ENCODE results near the gene CD7. TPM values are rescaled to one million over a fixed set of nuclear protein-coding genes. Genes with fewer than 3 reads are reported as not detected.

Gene CD7
- total RNA-seq, 1 donor from 2014 or later, result 0.72 TPM

DNA sequence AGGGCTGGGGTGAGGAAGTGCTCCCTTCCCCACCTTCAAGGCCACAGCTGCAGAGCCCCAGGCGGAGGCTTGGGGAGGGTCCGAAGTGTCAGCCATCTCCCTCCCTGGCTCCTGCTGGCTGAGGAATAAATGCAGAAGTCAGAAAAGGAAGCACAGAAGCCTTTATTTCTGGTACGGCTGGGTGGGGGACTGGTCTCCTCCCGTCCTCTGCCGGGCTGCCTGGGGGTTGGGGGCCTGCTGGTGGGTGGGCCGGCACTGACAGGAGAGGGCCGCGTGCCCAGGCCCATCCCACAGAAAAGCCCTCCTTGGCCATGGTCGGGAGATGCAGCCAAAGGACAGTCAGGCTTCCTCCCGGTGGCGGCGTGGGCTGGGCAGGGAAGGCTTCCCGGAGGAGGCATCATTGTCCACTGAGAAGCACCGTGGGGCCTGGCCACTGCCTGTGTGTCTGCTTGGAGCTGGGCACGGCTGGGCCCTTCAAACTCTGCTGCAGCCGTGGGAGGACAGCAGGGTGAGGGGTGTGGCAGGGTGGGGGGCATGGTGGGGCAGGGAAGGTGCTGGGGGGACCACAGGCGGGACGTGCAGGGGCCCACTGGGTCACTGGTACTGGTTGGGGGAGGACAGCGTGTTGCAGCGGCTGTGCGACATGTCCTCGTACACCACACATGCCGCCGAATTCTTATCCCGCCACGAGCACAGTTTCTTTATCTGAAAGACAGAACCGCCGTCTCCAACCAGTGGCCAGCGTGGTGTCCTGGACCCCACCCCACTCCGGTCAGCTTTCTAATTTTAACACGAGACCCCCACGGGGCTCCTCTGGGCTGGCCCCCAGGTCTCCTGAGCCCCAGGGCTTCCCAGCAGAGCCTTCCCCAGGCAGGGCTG is 2.4 kb downstream of the CD7 start:
- no peak for DNase-seq

GRCh38 chr17:82314012-82314726 is 3.2 kb downstream of the CD7 start:
- DNase-seq, result no peak

GRCh38 chr17:82313195-82314011 is 4.0 kb downstream of the CD7 start:
- DNase-seq, result no peak

- DNase-seq, result no peak
Measured at GRCh38 chr17:82311971-82312370, 5.4 kb downstream of the CD7 start.

- no peak for DNase-seq
Measured at GRCh38 chr17:82310877-82311276, 6.5 kb downstream of the CD7 start.

DNA sequence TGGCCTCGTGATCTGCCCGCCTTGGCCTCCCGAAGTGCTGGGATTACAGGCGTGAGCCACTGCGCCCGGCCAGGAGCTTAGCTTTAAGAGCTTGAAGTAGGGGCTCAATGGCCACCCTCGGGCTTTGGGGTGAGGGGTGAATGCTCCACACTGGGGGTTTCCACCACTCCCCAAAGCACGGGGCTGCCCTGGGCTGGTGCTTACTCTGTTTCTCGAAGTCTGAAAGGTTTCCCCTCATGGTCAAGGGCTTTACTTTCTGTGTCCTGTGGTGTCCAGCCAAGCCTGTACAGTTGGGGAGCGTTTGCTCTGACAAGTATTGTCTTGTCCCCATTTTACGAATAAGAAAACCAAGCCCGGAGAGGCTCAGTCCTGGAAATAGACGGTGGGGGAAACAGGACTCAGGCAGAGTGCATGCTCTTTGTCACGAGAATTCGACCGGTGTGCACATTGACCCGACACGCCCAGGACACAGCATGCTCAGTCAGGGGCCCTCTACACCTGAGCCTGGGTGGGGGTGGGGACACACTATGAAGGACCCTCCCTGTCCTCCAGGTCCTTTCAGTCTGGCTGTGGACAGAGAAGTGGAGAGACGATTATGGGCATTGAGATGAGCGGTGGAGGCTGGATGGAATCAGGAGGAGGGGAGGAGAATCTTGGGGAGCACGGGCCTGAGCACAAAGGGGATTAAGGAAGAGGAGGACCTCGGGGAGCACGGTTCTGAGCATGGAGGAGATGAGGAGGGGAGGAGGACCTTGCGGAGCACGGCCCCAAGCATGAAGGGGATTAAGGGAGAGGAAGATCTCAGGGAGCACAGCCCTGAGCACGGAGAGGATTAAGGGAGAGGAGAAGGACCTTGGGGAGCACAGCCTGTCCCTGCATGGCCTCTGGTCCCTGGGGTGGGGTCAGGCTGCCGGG is 7.5 kb downstream of the CD7 start:
- DNase-seq, result no peak

DNA sequence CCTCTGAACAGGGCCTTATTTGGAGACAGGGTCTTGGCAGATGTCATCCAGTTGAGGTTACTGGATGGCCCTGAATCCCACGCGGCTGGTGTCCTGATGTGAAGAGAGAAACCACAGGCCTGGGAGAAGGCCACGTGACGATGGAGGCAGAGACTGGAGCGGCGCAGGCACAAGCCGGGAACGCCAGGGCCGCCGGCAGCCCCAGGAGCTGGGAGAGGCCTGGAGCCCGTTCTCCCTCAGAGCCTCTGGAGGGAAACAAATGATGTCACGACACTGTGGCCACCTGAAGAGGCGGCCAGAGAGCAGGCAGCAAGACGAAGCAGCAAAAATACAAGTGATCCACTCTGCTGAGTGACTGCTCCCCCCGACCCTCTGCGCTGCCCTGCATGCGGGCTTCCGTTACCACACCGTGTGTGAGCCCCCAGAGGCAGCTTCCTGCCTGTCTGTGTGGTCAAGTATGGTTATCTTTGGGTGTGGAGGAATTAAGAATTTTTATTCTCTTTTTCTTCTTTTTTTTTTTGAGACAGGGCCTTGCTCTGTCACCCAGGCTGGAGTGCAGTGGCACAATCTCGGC is 11.6 kb downstream of the CD7 start:
- DNase-seq, result no peak

GRCh38 chr17:82304826-82305726 is 12.3 kb downstream of the CD7 start:
- DNase-seq, result no peak

DNA sequence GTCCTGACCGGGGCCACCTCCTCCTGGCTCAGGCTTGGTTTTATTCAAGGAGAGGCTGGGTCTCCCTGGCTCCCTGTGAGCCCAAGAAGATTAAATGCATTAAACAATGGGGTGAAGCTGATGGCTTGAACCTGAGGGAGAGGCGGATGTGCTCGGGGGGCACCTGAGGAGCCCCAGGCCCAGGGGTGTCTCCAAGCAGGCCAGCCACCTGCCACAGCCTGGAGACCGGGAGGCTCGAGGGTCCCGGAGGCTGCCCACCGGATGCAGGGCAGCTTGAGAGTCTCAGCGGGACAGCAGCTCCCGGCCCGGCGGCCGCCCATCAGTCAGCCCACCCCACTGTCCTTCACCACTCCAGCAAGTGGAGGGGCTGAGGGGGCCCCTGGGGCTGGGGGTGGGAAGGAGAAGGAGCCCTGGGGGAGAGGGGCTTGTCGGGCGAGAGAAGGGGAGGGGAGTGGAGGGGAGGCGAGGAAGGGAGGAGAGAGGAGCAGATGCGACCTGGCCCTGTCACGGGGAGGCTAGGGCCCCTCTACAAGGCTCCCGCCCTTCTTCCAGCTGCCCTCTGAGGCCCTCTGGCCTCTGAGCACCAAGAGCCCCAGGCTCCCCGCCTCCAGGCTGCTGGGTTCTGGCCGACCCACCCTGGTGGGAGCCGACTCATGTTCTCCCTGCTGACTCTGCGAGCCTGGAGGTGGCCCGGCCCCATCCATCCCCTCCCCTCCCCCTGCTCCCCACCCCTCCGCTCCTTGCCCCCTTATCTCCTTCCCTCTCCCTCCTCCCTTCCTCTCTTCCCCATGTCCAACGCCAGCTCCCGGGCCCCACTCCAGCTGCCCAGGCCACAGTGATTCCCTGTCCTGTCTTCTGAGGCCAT is 13.2 kb downstream of the CD7 start:
- no peak for DNase-seq

DNA sequence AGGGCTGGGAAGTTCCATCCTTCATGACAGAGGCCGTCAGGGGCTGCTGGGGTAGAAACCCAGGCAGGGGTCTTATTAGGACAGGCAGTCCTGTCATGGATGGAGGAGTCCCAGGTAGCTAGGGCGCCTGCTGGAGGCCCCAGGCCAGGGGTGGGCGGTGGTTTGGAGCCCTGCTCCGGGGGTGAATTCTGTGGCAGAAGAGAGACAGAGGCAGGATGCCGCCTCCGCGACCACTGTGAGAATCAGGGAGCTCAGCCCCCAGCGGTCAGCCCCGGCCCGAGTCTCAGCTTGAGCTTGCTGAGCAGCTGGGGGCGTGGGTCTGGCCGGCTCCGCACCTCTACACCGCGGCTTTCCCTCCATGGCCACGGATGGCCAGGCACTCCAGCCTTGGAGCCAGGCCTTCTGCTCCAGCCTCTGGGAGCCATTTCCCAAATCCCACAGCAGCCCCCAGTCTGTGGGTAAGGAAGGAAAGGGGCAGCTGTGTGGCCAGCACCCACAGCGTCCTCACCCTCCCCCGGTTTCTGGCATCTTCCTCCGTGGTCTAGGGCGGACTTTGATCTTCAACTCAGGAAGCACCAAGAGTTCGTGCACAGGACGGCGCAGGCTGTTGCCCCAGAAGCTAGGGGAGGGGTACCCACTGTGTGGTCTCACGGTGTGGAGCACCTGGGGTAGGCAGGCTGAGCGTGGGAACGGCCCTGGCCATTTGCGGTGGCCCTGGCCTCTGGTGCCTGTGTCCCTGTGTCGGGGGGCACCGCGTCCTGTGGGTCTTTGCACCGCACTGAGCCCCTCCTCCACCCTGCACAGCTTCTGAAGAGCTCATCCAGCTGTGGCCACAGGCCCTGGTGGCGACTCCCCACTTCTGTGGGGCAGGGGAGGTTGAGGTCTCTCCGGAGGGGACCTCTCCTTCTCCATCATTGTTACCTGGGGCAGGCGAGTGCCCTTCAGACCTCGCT is 14.1 kb downstream of the CD7 start:
- DNase-seq, result no peak

DNA sequence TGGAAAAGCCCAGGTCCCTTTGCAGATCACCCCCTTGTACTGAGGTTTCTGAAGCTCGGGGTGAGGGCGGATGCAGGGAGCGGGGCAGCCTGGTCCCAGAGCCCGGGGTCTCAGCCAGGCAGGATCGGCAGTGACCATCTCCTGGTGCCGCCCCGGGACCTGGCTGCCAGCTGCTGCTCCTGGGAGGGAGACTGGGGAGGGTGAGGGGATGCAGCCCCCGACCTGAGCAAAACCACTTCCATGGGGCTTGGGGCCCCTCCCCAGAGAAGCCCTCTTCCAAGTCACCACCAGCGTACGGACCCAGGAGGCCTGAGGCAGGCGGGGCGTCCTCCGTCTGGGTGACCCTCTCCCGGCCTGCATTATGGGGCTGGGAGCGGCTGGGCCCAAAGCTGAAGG is 14.8 kb downstream of the CD7 start:
- DNase-seq, result no peak

DNA sequence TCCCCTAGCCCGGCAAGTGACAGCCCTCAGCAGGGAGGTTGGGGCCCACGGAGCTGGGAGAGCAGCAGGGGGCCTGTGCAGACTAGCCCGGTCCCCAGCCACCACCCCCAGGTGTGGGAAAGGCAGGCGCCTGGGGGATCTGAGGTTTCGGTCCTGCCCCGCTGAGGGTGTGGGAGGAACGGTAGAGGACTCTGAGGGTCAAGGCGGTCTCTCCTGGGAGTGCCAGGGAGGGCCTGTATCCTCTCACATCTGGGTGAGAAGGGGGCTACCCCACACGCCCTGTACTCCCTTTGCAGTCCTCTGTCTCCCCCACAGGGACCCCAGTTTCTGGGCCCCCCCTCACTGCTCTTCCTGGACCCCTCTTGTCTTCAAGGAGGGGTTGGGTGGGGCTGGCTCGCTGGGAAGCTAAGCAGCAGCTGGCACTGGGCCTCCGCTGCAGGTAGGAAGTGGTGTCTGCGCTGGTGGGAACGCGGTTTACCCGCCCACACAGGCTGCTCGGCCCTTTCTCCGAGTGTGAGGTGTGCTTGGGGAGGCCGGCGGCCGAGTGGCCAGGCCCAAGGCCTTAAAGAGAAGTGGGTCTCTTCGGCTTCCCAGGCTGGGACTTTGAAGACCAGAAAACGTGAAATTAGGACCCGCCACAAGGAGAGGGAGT is 15.4 kb downstream of the CD7 start:
- DNase-seq, result no peak

DNA sequence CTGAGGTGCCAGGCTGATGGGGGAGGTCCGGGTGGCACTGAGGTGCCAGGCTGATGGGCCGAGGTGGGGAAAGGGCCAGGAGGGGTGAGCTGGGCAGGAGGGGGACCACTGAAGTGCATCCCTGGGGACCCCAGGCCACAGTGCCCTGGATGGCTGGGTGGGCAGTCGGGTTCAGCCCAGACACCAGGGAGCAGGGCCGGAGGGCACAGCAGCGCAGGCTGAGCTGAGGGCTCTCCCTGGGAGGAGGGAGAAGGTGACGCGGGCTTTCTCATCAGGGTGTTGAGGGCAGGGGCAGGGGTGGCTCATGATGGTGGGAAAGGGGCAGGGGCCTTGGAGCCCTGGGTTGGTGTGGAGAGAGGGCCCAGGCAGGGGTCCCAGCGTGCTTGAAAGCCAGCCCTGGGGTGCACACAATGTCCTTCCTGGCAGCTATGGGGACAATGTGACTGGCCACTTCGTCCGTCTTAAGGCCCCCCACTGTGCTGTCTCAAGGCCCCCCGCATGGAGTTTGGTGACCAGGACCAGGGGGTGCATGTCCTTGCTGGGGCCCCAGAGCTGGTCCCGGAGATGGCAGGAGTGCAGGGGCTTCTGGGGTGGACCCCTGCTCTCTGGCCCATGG is 16.0 kb downstream of the CD7 start:
- DNase-seq, result no peak

DNA sequence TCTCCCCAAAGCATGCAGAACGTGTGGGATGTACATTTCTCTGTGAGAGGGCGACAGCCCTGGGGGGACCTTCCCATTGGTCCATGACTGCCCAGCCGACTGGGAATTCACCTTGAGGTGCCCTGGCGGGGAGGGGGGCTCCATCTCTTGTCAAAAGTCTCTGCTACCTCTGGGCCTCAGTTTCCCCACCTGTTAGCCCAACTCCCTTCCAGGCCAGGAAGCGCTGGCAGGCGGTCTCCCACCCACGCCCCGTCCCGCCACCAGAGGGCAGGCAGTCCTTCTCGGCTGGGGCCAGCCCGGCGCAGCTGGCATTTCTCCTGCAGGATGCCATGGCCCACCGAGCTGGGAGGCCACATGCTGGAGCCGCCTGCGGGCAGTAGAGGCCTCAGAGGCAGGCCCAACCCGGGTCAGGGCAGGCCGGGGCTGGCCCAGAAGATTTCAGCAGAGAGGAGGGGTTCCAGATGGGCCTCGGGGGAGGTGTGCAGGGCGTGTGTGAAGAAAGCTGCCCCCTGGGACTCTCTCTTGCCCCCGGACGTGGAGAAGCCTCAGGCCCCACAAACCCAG is 16.6 kb downstream of the CD7 start:
- DNase-seq, result peak; percentile 85

GRCh38 chr17:82300228-82300627 is 17.2 kb downstream of the CD7 start:
- no peak for DNase-seq

DNA sequence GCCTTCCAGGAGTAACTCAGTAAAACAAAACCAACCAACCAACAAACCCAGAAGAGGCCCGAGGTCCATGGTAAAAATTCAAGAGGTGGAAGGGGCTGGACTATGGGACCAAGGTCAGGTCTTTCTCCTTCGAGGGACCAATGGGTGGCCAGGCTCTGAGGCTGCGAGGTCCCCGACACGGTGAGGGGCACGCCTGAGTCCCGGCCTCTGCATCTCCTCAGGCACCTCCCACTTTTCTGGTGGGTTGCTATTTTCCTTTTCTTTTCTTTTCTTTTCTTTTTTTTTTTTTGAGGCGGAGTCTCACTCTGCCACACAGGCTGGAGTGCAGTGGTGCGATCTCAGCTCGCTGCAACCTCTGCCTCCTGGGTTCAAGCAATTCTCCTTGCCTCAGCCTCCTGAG is 18.0 kb downstream of the CD7 start:
- DNase-seq, result no peak
